GM19099 (cell line): ENCODE measurements around the gene RNU5D-1.
A peak's percentile ranks its signal among the peaks of the same experiment; 100 is the strongest.

ENCODE experiments used
- POLR2A ChIP-seq: IDR thresholded peaks from 3 replicates; pipeline ENCODE4 v1.6.1; 2011; ENCODE audit warnings: low read depth; ENCODE audit not compliant: insufficient read length; ENCODE audit errors: extremely low read depth

The RNU5D-1 gene

DNA sequence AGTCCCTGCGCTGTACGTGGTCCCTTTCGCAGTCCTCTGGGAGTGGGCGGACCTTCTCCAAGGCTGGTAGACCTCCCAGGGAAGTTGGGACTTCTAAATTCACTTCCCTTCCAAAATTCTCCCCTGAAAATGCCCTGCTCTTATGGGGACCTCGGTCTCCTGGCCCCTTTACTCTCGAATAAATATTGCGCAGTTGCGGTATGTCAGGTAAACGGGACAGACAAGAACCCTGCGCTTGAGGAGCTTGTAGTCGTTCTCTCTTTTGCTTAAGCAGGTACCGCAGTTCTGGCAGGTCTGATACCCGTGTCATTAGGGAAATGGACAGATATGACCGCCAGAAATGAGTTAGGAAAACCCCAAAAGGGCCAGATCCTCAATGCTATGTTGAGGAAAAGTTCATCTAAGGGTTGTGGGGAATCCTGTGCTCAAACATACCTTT is 9.2 kb upstream of the RNU5D-1 start:
- no peak for TF ChIP-seq POLR2A

DNA sequence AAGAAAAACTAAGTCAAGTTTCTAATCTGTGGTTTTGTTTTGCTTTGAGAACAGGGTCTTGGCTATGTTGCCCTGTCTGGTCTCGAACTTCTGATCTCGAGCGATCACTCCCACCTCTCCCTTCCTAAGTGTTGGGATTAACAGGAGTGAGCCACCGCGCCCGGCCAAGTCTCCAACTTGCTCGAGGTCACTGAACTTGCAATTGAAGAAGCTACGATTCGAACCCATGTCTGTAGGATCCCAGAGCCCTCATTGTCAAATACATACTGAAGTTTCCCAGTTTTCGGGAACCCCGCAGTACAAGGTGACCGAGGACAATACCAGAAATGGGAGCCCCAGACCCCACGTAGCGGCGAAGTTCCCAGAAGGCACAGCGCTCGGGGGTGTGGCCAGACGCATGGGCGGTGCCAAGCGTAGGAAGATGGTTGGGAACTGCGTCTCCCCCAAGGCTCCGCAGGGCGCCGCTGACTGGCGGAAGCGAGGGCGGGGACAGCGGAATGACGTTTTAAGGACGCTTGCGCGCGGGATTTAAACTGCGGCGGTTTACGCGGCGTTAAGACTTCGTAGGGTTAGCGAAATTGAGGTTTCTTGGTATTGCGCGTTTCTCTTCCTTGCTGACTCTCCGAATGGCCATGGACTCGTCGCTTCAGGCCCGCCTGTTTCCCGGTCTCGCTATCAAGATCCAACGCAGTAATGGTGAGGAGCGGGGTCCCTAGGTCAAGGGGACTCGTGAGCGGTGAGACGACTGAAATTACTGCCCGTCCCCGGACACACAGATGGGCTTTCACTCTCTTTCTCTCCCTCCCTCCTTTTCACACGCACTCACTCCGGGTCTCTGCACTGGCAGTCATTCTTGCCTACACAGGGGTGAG is 8.6 kb upstream of the RNU5D-1 start, which contains the start of gene KIF2C:
Gene KIF2C, plus strand, starts transcription at position 531 of the 872 bp plus-strand sequence. Its CDS starts 96 bp downstream, at position 627.
- TF ChIP-seq POLR2A: peak; percentile 95

DNA sequence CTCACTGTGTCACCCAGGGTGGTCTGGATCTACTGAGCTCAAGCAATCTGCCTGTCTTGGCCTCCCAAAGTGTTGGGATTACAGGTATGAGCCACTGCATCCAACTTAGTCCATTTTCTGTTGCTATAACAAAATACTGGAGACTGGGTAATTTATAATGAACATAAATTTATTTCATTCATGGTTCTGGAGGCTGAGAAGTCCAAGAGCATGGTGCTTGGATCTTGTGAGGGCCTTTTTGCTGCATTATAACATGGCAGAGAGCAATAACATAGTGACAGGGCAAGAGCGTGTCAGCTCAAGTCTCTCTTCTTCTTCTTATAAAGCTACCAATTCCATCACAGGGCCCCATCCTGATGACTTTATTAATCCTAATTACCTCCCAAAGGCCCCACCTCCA is 5.0 kb upstream of the RNU5D-1 start:
- no peak for TF ChIP-seq POLR2A

DNA sequence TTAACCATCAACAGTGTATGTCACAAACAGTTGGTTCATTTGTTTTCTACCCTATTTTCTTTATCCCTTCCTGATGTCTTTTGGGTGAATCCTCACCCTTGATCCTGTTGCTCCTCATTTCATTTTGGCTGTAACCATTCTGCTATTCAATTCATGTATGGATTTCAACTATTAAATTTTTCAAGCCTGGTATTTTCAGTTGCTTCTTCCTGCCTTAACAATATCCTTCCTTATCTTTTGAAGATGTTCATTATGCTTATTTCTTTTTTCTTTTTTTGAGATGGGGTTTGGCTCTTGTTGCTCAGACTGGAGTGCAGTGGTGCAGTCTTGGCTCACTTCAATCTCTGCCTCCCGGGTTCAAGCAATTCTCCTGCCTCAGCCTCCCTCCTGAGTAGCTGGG is 2.8 kb upstream of the RNU5D-1 start:
- no peak for TF ChIP-seq POLR2A

DNA sequence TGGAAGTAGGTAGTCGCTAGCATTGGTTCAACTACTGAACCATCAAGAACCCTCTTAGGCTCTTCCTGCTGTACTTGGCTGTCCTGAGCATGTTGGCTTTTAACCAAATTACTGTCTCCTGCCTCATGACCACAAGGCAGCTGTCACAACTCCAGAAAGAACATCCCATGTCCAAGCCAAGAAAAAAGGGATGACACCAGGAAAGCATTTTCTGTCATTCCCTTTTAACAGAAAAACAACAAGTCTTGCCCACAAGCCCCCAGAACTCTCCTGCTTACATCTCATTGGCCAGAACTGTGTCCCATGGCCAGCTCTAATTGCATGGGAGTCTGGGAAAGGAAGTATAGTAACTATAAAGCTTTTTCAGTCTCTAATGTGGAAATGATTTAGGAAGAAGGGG is 2.4 kb upstream of the RNU5D-1 start:
- no peak for TF ChIP-seq POLR2A

DNA sequence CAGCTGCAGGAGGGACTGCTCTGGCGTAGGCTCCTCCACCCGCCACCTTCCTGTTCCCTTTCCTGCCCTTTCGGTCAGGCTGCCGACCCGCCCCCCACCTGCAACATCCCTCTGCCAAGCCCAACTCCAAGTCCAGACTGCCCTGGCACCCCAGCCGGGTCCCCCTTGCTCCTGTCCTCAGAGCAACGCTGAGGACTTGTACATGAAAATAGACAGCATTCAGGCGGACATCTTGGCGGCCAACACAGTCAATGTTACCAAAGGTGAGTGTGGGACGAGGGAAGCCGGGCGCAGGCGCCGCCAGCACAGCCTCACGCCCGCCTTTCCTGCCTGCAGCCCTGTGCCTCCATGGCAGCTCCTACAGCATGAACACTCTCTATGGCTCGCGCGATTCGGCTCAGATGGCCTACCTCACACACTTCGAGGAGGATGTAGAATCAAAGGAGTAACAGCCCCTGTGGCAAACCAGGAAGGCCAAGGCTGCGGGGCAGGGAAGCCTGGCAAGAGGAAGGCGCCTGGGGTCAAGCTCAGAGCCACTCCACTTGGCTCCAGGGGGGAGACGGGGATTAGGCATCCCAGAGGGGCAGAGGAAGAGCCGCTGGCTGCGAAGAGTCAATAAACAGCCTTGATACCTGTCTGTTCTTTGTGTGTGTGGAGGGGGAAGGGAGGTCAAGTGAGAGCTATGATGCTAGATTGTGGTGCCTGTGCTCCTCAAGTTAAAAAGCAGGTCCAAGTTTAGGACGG is 5.8 kb downstream of the RNU5D-1 start:
- no peak for TF ChIP-seq POLR2A

DNA sequence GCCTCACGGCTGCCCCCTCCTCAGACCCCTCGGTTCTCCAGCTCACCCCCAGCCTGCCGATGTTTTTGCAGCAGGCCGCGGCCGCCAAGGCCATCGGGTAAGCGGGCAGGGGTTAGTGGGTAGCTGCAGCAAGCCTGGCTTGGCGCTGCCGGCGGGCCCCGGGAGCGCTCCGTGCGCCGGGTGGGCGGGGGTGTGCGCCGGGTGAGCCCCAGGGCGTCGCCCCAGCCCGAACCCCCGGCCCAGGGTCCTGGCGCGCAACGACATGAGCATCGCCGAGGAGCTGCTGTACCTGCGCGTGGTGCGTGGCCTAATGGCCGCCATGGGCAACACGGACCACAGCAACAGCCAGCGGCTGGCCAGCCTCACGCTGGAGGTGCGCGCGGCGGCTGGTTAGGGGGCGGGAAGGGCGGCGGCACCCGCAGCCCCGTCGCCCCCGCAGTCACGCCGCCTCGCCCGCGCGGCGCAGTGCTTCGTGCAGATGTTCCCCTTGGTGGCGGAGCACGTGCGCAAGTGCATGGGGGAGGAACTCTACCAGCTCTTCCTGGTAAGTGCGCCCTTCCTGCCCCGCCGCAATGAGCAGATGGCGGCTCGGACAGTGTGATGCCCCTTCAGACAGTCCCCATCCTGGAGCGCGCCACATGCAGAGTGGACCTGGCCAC is 6.5 kb downstream of the RNU5D-1 start:
- TF ChIP-seq POLR2A: no peak

DNA sequence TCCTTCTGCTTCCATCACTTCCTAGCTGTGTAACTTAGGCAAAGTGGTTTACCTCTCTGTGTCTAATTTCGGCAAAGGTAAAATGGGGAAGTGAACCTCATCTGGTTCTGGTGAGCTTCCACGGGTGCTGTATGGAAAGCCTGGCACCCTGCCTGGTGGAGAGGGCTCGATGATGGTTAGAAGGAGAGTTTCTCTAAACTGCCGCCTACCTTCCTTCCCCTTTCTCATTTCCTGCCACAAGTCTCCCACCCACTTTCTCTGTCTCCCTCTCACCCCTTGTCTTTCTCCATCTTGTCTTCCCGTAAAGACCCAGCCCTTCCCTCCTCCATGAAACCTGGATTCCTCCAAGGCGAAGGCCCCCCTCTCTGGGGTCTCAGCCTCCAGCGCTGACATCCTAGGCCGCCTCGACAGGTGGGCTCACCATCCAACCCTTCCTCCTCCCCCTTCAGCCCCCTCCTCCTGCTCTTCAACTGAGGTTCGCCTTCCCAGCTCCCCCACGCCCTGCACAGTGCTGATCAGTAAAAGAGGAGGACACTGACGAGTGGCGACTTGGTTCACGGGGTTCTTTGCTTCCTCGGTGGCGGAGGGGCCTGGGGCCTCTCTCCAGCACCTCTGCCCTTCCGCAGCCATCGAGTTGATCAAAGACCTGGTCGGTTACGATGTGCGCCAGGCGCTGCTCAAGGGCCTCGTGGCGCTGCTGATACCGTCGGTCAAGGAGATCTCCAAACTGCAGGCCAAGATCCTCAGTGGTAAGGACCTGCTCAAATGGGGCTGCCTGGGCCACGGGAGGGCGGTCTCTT is 7.3 kb downstream of the RNU5D-1 start:
- TF ChIP-seq POLR2A: no peak

DNA sequence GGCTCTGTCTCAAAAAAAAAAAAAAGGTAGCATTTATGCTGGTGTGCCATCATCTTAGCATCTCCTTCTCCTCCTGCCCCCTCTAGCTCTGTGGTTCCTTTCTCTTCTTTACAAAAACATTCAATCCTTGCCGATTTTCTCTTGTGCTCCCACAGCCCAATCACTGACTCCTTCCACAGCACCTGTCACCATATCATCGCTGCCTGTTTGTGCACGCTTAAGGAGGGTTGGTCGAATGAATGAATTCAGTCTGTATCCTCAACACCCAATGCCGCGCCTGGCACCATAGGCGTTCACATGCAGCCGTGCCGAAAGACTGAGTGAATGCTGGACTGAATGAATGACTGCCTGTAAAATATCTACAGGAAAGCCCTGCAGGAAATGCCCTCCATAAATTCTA is 7.9 kb downstream of the RNU5D-1 start:
- TF ChIP-seq POLR2A: no peak

DNA sequence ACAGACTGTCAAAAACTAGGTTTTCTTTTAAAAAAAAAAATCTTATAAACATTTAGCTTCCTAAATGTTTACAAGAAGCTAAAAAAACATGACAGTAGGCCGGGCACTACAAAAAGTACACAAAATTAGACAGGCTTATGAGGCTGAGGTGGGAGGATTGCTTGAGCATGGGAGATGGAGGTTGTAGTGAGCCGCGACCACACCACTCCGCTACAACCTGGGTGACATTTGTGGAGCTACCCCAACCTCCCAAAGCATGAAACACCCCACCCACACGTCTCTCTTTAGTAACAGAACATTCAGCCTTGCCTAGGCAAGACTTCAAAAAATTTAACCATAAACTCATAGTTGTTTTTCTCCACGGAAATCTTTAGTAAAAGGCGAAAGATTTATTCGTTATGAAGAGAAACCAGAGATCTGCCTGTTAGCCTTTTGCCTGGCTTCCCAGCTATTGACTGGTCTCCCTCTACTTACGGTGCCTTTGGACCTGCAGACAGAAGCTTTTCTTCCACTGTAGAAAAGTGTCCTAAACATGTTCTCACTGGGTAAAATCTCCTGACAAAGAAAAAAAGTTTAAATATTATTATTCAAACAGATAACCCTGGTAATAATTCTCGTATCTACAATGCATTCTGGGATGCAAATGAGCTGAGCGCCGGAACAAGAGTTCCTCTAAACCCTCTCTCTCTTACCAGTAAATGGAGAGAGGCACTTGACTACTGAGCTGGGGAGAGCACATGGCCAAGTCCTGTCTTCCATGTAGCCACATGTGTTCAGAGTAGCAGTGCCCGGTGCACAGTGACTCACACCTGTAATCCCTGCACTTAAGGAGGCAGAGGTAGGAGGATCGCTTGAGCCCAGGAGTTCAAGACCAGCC is 9.2 kb downstream of the RNU5D-1 start:
- TF ChIP-seq POLR2A: peak; percentile 100

DNA sequence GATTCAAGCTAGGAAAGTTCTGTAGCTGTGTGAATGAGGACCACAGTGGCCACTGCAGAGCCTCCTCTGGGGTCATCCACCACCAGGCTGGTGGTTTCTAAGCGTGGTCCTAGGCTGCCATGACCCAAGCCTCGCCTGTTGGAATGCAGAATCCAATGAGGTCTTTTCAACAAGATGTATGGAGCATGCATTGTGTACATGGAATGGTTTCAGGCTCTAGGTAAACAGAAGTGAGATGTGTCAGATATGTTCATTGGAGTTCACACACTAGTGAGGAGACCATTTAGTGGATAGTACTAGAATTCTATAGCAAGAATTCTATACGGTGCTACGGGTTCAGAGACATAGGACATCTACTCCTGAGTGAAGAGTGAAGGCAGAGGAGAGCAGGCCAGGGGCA is 10.7 kb downstream of the RNU5D-1 start:
- TF ChIP-seq POLR2A: no peak

DNA sequence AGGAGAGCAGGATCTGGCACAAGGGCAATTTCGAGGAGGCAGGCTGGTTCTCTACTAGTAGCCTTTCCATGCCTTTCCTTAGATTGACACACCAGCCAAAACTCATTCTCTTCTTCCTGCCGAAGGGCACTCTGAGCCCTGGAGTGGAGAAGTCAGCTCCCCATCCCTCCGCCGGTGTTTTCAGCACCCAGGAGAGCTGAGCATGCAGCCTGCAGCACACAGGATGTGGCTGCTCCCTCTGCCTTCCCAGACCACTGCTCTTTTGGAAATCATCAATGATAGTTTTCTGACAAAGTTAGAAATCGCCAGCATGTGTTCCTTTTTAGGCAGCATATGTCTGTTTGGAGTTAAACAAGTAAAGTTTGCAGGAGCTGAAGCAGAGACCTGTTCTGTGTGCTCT is 11.7 kb downstream of the RNU5D-1 start:
- TF ChIP-seq POLR2A: no peak

DNA sequence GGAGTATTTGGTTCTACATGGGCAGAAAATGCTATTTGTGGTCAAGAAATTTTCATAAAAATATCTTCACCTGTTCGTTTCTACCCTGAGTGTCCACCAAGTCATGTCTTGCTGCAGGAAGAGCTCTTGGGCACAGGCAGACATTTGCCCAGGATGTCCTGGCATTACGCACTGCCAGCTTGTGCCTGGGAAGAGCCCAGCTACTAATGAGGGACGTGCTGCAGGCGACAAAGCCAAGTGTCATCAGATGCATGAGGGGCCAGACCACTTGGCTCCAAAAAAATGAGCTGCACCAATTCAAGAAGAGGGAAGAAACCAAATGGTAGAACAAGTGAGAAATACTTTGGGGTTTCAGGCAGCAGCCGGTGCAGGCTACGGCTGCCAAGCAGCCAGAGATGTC is 12.9 kb downstream of the RNU5D-1 start:
- TF ChIP-seq POLR2A: no peak

DNA sequence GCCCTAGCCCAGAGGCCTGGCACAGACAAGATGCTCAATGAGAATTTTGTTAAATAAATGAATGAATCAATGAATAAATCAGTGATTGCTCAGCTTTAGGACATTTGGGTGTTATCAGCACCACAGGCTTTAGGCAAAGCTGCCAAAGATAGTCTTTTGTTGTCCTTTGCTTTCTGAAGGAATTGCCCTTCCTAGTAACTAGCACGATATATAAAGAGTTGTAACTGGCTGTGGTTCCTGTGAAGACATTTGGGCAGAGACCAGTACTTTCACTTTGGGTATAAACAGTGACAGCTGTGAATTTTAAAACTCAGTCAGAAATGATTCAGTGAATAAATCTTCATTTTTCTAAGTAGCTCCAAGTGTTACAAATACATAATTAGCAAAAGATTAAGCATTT is 13.3 kb downstream of the RNU5D-1 start:
- TF ChIP-seq POLR2A: no peak
